GM18507 (cell line): Measurements from ENCODE around the gene EXOC2.

Source experiments
- DNase-seq: peaks from one replicate; pipeline ENCODE4 v3.0.0; 2011; ENCODE audit warnings: low read depth; ENCODE audit not compliant: insufficient read length; ENCODE audit errors: extremely low spot score
- FAIRE-seq: peaks from 2 replicates; lab custom pipeline; 2011; peaks lifted over from hg19 to GRCh38; lab: Jason Lieb, UNC

EXOC2 gene

GRCh38 chr6:509676-510075 is 183.3 kb downstream of the EXOC2 start:
- DNase-seq = no peak
- peak; percentile 9 for FAIRE-seq

GRCh38 chr6:508614-509013 is 184.3 kb downstream of the EXOC2 start:
- DNase-seq (no peak), FAIRE-seq (no peak)

- no peak for DNase-seq
- no peak for FAIRE-seq
These were observed 184.9 kb downstream of the EXOC2 start for GRCh38 chr6:508006-508405.

- FAIRE-seq (no peak), DNase-seq (no peak)
These were observed 185.9 kb downstream of the EXOC2 start for GRCh38 chr6:506920-507622.

GRCh38 chr6:506508-506907 is 186.4 kb downstream of the EXOC2 start:
- DNase-seq (no peak), FAIRE-seq (peak; percentile 41)

GRCh38 chr6:505374-505773 is 187.6 kb downstream of the EXOC2 start:
- FAIRE-seq = no peak
- DNase-seq = no peak

- DNase-seq = no peak
- no peak for FAIRE-seq
These were observed 188.4 kb downstream of the EXOC2 start for GRCh38 chr6:504446-504980.

GRCh38 chr6:503610-504362 is 189.2 kb downstream of the EXOC2 start:
- FAIRE-seq (no peak), DNase-seq (no peak)

- FAIRE-seq (no peak), DNase-seq (no peak)
These were observed 190.2 kb downstream of the EXOC2 start for GRCh38 chr6:502761-503160.

- FAIRE-seq = peak; percentile 83
- no peak for DNase-seq
These were observed 190.9 kb downstream of the EXOC2 start for GRCh38 chr6:501891-502601.

GRCh38 chr6:499617-500016 is 193.3 kb downstream of the EXOC2 start:
- DNase-seq (no peak), FAIRE-seq (peak; percentile 82)

GRCh38 chr6:498795-499231 is 194.1 kb downstream of the EXOC2 start:
- peak; percentile 97 for FAIRE-seq

GRCh38 chr6:497258-497657 is 195.7 kb downstream of the EXOC2 start:
- DNase-seq (no peak), FAIRE-seq (no peak)

More at GRCh38 chr6:498795-499231, 194.1 kb downstream of the EXOC2 start:
- DNase-seq = no peak

- DNase-seq = no peak
- FAIRE-seq = no peak
These were observed 196.3 kb downstream of the EXOC2 start for GRCh38 chr6:496649-497048.

GRCh38 chr6:494394-494793 is 198.5 kb downstream of the EXOC2 start:
- FAIRE-seq = no peak
- DNase-seq = no peak

- FAIRE-seq (no peak), DNase-seq (no peak)
These were observed 199.1 kb downstream of the EXOC2 start for GRCh38 chr6:493840-494239.

GRCh38 chr6:492816-493414 is 200.0 kb downstream of the EXOC2 start:
- DNase-seq = no peak
- no peak for FAIRE-seq

GRCh38 chr6:492178-492577 is 200.8 kb downstream of the EXOC2 start:
- no peak for DNase-seq
- FAIRE-seq = no peak

- DNase-seq (no peak), FAIRE-seq (peak; percentile 38)
These were observed 201.7 kb downstream of the EXOC2 start for GRCh38 chr6:491233-491632.
